Activated CD4-positive, alpha-beta memory T cell treated with anti-CD3 and anti-CD28 coated beads, Interleukin-2, amount 10 ng/mL, durations not matched to agents 7 days and 5 days (primary cell): ENCODE measurements around the gene LIMS1. TPM values are rescaled to one million over a fixed set of nuclear protein-coding genes. Genes with fewer than 3 reads are reported as not detected.

ENCODE experiments used
- CTCF ChIA-PET: fragments of 350-600 bp; sonication (Branson Sonifier 250); formaldehyde crosslinking; loops from one replicate; lab custom pipeline; 2021; ENCODE audit warnings: antibody characterized with exemption, inconsistent platforms; lab: Charles Lee
- POLR2A ChIA-PET: fragments of 350-600 bp; sonication (Branson Sonifier 250); formaldehyde crosslinking; loops from one replicate; lab custom pipeline; 2021; ENCODE audit warnings: antibody characterized with exemption; lab: Charles Lee
- DNase-seq: peaks from one replicate; pipeline ENCODE4 v3.0.0-alpha.2; 2020
- H3K27ac Mint-ChIP-seq: one replicate; pipeline ENCODE4 v1.8.0; 2021; ENCODE audit warnings: mild to moderate bottlenecking, mixed read lengths
- H3K27me3 Mint-ChIP-seq: one replicate; pipeline ENCODE4 v1.8.0; 2021; ENCODE audit warnings: mixed read lengths
- H3K36me3 Mint-ChIP-seq: one replicate; pipeline ENCODE4 v1.8.0; 2021; ENCODE audit warnings: low read depth, mixed read lengths
- H3K4me1 Mint-ChIP-seq: one replicate; pipeline ENCODE4 v1.8.0; 2021; ENCODE audit warnings: mixed read lengths
- H3K4me3 Mint-ChIP-seq: one replicate; pipeline ENCODE4 v1.8.0; 2021; ENCODE audit warnings: mild to moderate bottlenecking, mixed read lengths
- H3K9me3 Mint-ChIP-seq: one replicate; pipeline ENCODE4 v1.8.0; 2021; ENCODE audit warnings: mixed read lengths
- total RNA-seq, 2 experiments: library from RNA; stranded (reverse); gene quantifications; one replicate each; pipeline ENCODE4 v1.2.3, GENCODE V29; 2021

Gene LIMS1
- total RNA-seq, 2 experiments from 2014 or later: 129 to 136 TPM

- H3K27ac Mint-ChIP-seq: peak overlapping the region; percentile 94
- H3K36me3 Mint-ChIP-seq: peaks cover 22% of the 10 kb centered on the region
- CTCF ChIA-PET: interaction anchor here (1.2 to 22.2 kb wide), 4 partner anchors 8 to 16 kb away, joined by 9 to 365 read pairs (median 40); no protein-coding TSS in a partner anchor
- peaks cover 76% of the 10 kb centered on the region for H3K4me1 Mint-ChIP-seq
- peak overlapping the region; percentile 81 for H3K4me3 Mint-ChIP-seq
- no peaks in the 10 kb centered on the region for H3K9me3 Mint-ChIP-seq
- no peaks in the 10 kb centered on the region for H3K27me3 Mint-ChIP-seq
- DNase-seq: peak; percentile 86
- POLR2A ChIA-PET: interaction anchor here (0.8 to 13.3 kb wide), 8 partner anchors 8 to 593 kb away, joined by 3 to 279 read pairs (median 6); partner anchors contain the start of genes CCDC138 and LIMS1
These were observed 86.9 kb downstream of the LIMS1 start for GRCh38 chr2:108621087-108621559.

GRCh38 chr2:108621687-108622681 is 87.7 kb downstream of the LIMS1 start:
- H3K4me3 Mint-ChIP-seq: peak overlapping the region; percentile 81
- peak; percentile 46 for DNase-seq

GRCh38 chr2:108623616-108624015 is 89.3 kb downstream of the LIMS1 start:
- peak overlapping the region; percentile 67 for H3K27ac Mint-ChIP-seq

More at GRCh38 chr2:108621687-108622681, 87.7 kb downstream of the LIMS1 start:
- H3K9me3 Mint-ChIP-seq: no peaks in the 10 kb centered on the region
- H3K27me3 Mint-ChIP-seq: no peaks in the 10 kb centered on the region
- POLR2A ChIA-PET: interaction anchor here (0.8 to 13.3 kb wide), 10 partner anchors 9 to 592 kb away, joined by 3 to 279 read pairs (median 5); partner anchors contain the start of genes CCDC138 and LIMS1
- peak overlapping the region; percentile 94 for H3K27ac Mint-ChIP-seq
- CTCF ChIA-PET: interaction anchor here (1.2 to 22.2 kb wide), 4 partner anchors 7 to 16 kb away, joined by 9 to 365 read pairs (median 40); no protein-coding TSS in a partner anchor
- H3K4me1 Mint-ChIP-seq: peaks cover 74% of the 10 kb centered on the region
- H3K36me3 Mint-ChIP-seq: peaks cover 22% of the 10 kb centered on the region

GRCh38 chr2:108625186-108625827 is 91.0 kb downstream of the LIMS1 start:
- Mint-ChIP-seq H3K27ac (peak overlapping the region; percentile 5), H3K27me3 (no peaks in the 10 kb centered on the region), H3K36me3 (peaks cover 44% of the 10 kb centered on the region), H3K4me1 (peaks cover 69% of the 10 kb centered on the region), H3K9me3 (no peaks in the 10 kb centered on the region), H3K4me3 (peak overlapping the region; percentile 50)
- ChIA-PET POLR2A (interaction anchor here (1.0 to 13.3 kb wide), 4 partner anchors 8 to 21 kb away, joined by 3 to 279 read pairs (median 75); no protein-coding TSS in a partner anchor), CTCF (interaction anchor here (0.6 to 22.2 kb wide), 6 partner anchors 9 to 60 kb away, joined by 3 to 365 read pairs (median 6); no protein-coding TSS in a partner anchor)
- no peak for DNase-seq

More at GRCh38 chr2:108623616-108624015, 89.3 kb downstream of the LIMS1 start:
- no peaks in the 10 kb centered on the region for H3K9me3 Mint-ChIP-seq
- peak overlapping the region; percentile 77 for H3K4me3 Mint-ChIP-seq
- H3K36me3 Mint-ChIP-seq: peaks cover 27% of the 10 kb centered on the region
- H3K4me1 Mint-ChIP-seq: peaks cover 70% of the 10 kb centered on the region
- no peaks in the 10 kb centered on the region for H3K27me3 Mint-ChIP-seq
- no peak for DNase-seq
- ChIA-PET POLR2A (interaction anchor here (2.2 to 13.3 kb wide), 3 partner anchors 10 to 17 kb away, joined by 6 to 279 read pairs (median 144); no protein-coding TSS in a partner anchor), CTCF (interaction anchor here (1.1 to 22.2 kb wide), 4 partner anchors 8 to 17 kb away, joined by 5 to 365 read pairs (median 36); no protein-coding TSS in a partner anchor)

- no peak for DNase-seq
- Mint-ChIP-seq H3K4me1 (peaks cover 70% of the 10 kb centered on the region), H3K27me3 (no peaks in the 10 kb centered on the region), H3K27ac (peak overlapping the region; percentile 70), H3K9me3 (no peaks in the 10 kb centered on the region), H3K36me3 (peaks cover 49% of the 10 kb centered on the region), H3K4me3 (peak overlapping the region; percentile 50)
- POLR2A ChIA-PET: interaction anchor here (7.8 to 13.3 kb wide), 2 partner anchors 7 to 13 kb away, joined by 144 to 279 read pairs; no protein-coding TSS in a partner anchor
- CTCF ChIA-PET: interaction anchor here (0.6 to 22.2 kb wide), 5 partner anchors 9 to 60 kb away, joined by 3 to 365 read pairs (median 5); no protein-coding TSS in a partner anchor
These were observed 91.5 kb downstream of the LIMS1 start for GRCh38 chr2:108625828-108626195.

GRCh38 chr2:108626995-108627394 is 92.7 kb downstream of the LIMS1 start:
- H3K36me3 Mint-ChIP-seq: peaks cover 52% of the 10 kb centered on the region
- peak overlapping the region; percentile 16 for H3K27ac Mint-ChIP-seq
- DNase-seq: no peak
- POLR2A ChIA-PET: interaction anchor here (1.0 to 13.3 kb wide), 2 partner anchors 14 to 92 kb away, joined by 3 to 279 read pairs; partner anchors contain the start of gene RANBP2
- H3K4me1 Mint-ChIP-seq: peaks cover 73% of the 10 kb centered on the region
- CTCF ChIA-PET: interaction anchor here (22.2 kb wide), 1 partner anchor 10 kb away, joined by 365 read pairs; no protein-coding TSS in a partner anchor
- H3K4me3 Mint-ChIP-seq: peak overlapping the region; percentile 6
- no peaks in the 10 kb centered on the region for H3K27me3 Mint-ChIP-seq
- H3K9me3 Mint-ChIP-seq: no peaks in the 10 kb centered on the region

GRCh38 chr2:108627911-108628567 is 93.8 kb downstream of the LIMS1 start:
- POLR2A ChIA-PET: interaction anchor here (1.5 to 13.3 kb wide), 3 partner anchors 6 to 15 kb away, joined by 6 to 279 read pairs (median 144); no protein-coding TSS in a partner anchor
- Mint-ChIP-seq H3K36me3 (peaks cover 57% of the 10 kb centered on the region), H3K4me1 (peaks cover 80% of the 10 kb centered on the region), H3K27ac (peak overlapping the region; percentile 69), H3K4me3 (peak overlapping the region; percentile 0), H3K27me3 (no peaks in the 10 kb centered on the region), H3K9me3 (no peaks in the 10 kb centered on the region)
- CTCF ChIA-PET: interaction anchor here (1.0 to 22.2 kb wide), 6 partner anchors 9 to 44 kb away, joined by 3 to 365 read pairs (median 6); no protein-coding TSS in a partner anchor
- no peak for DNase-seq

- CTCF ChIA-PET: interaction anchor here (1.0 to 22.2 kb wide), 11 partner anchors 8 to 45 kb away, joined by 3 to 365 read pairs (median 5); no protein-coding TSS in a partner anchor
- POLR2A ChIA-PET: interaction anchor here (1.2 to 13.3 kb wide), 4 partner anchors 7 to 35 kb away, joined by 4 to 279 read pairs (median 75); no protein-coding TSS in a partner anchor
- Mint-ChIP-seq H3K27me3 (no peaks in the 10 kb centered on the region), H3K9me3 (no peaks in the 10 kb centered on the region), H3K36me3 (peaks cover 55% of the 10 kb centered on the region), H3K27ac (peak overlapping the region; percentile 69), H3K4me3 (peak overlapping the region; percentile 15), H3K4me1 (peaks cover 78% of the 10 kb centered on the region)
- DNase-seq: no peak
These were observed 94.7 kb downstream of the LIMS1 start for GRCh38 chr2:108628936-108629335.

- H3K27me3 Mint-ChIP-seq: no peaks in the 10 kb centered on the region
- no peaks in the 10 kb centered on the region for H3K9me3 Mint-ChIP-seq
- H3K4me3 Mint-ChIP-seq: peak overlapping the region; percentile 15
- peak overlapping the region; percentile 69 for H3K27ac Mint-ChIP-seq
- no peak for DNase-seq
- peaks cover 52% of the 10 kb centered on the region for H3K36me3 Mint-ChIP-seq
- CTCF ChIA-PET: interaction anchor here (1.0 to 22.2 kb wide), 10 partner anchors 8 to 45 kb away, joined by 3 to 365 read pairs (median 6); no protein-coding TSS in a partner anchor
- H3K4me1 Mint-ChIP-seq: peaks cover 78% of the 10 kb centered on the region
- POLR2A ChIA-PET: interaction anchor here (1.2 to 13.3 kb wide), 4 partner anchors 7 to 35 kb away, joined by 4 to 279 read pairs (median 75); no protein-coding TSS in a partner anchor
These were observed 95.1 kb downstream of the LIMS1 start for GRCh38 chr2:108629417-108629816.

GRCh38 chr2:108630567-108631405 is 96.5 kb downstream of the LIMS1 start:
- ChIA-PET POLR2A (interaction anchor here (1.5 to 13.3 kb wide), 3 partner anchors 9 to 25 kb away, joined by 4 to 279 read pairs (median 144); no protein-coding TSS in a partner anchor), CTCF (interaction anchor here (1.6 to 13.1 kb wide), 2 partner anchors 12 to 47 kb away, joined by 3 to 365 read pairs; no protein-coding TSS in a partner anchor)
- H3K36me3 Mint-ChIP-seq: peaks cover 49% of the 10 kb centered on the region
- no peaks in the 10 kb centered on the region for H3K9me3 Mint-ChIP-seq
- no peak overlapping the region for H3K4me3 Mint-ChIP-seq
- H3K27ac Mint-ChIP-seq: no peak overlapping the region
- peaks cover 81% of the 10 kb centered on the region for H3K4me1 Mint-ChIP-seq
- DNase-seq: no peak
- H3K27me3 Mint-ChIP-seq: no peaks in the 10 kb centered on the region
